HG03439 (cell line): ENCODE results near the gene OPA1.

Experiments used
- ATAC-seq: cut with Tn5 transposase; IDR thresholded peaks from one replicate; pipeline ENCODE4 v1.9.1; 2021; ENCODE audit warnings: mild to moderate bottlenecking, moderate library complexity; ENCODE audit not compliant: unreplicated experiment

The OPA1 gene

GRCh38 chr3:193732391-193732790 lies 139.4 kb downstream of the OPA1 start:
- no peak for ATAC-seq

- ATAC-seq = no peak
Observed at GRCh38 chr3:193732827-193733226, 139.8 kb downstream of the OPA1 start.

GRCh38 chr3:193734737-193735366 lies 141.8 kb downstream of the OPA1 start:
- no peak for ATAC-seq

GRCh38 chr3:193735850-193736249 lies 142.8 kb downstream of the OPA1 start:
- ATAC-seq = no peak

- no peak for ATAC-seq
Observed at GRCh38 chr3:193736616-193737015, 143.6 kb downstream of the OPA1 start.

GRCh38 chr3:193737191-193737751 lies 144.3 kb downstream of the OPA1 start:
- ATAC-seq = no peak

GRCh38 chr3:193742628-193743027 lies 149.6 kb downstream of the OPA1 start:
- ATAC-seq = peak; percentile 74

GRCh38 chr3:193743702-193744047 lies 150.7 kb downstream of the OPA1 start:
- no peak for ATAC-seq

- no peak for ATAC-seq
Observed at GRCh38 chr3:193744048-193744821, 151.2 kb downstream of the OPA1 start.

- no peak for ATAC-seq
Observed at GRCh38 chr3:193744822-193745684, 152.0 kb downstream of the OPA1 start.

GRCh38 chr3:193746832-193747231 lies 153.8 kb downstream of the OPA1 start:
- ATAC-seq = no peak
